Panc1 (cell line): ENCODE data around the gene UGDH. TPM values are rescaled to one million over a fixed set of nuclear protein-coding genes. Genes with fewer than 3 reads are reported as not detected.
A peak's percentile ranks its signal among the peaks of the same experiment; 100 is the strongest.

Source experiments
- ATAC-seq: fragments of 200-7000 bp; cut with Tn5 transposase; 2 replicates; pipeline ENCODE4 v1.9.1; 2020; ENCODE audit warnings: mild to moderate bottlenecking, moderate library complexity
- BruUV-seq: library from RNA; stranded (reverse); fragments of 400-500 nt; replicated peaks from 2 replicates; lab custom pipeline; 2021; lab: Mats Ljungman, UMichigan
- CTCF ChIA-PET: fragments of 300-600 bp; sonication (Branson Sonifier 250); formaldehyde crosslinking; loops from one replicate; lab custom pipeline; 2022; ENCODE audit warnings: antibody characterized with exemption; lab: Charles Lee
- POLR2A ChIA-PET: fragments of 300-600 bp; sonication (Branson Sonifier 250); formaldehyde crosslinking; loops from one replicate; lab custom pipeline; 2022; ENCODE audit warnings: antibody characterized with exemption; lab: Charles Lee
- DNase-seq: peaks from one replicate; pipeline ENCODE4 v3.0.0-alpha.2; 2010; ENCODE audit warnings: low read depth, low spot score
- H3K27ac ChIP-seq: 2 replicates; pipeline ENCODE4 v1.5.1; 2011; ENCODE audit warnings: mild to moderate bottlenecking, low read length, inconsistent platforms
- H3K27me3 ChIP-seq: fragments of 200-500 bp; sonication (Bioruptor generic); 2 replicates; pipeline ENCODE4 v1.6.0; 2014; ENCODE audit warnings: low read length, inconsistent platforms; ENCODE audit not compliant: control insufficient read depth, insufficient read depth
- H3K36me3 ChIP-seq: fragments of 200-500 bp; sonication (Bioruptor generic); 2 replicates; pipeline ENCODE4 v1.5.1; 2014; ENCODE audit warnings: inconsistent platforms, mild to moderate bottlenecking, low read length, moderate library complexity; ENCODE audit not compliant: control insufficient read depth, insufficient read depth
- H3K4me1 ChIP-seq: 2 replicates; pipeline ENCODE4 v1.5.1; 2011; ENCODE audit warnings: inconsistent platforms, mild to moderate bottlenecking, low read length, moderate library complexity; ENCODE audit not compliant: control insufficient read depth, insufficient read depth
- H3K4me3 ChIP-seq, 2 experiments: 2 replicates each; pipeline ENCODE4 v1.5.1; 2011 to 2012; ENCODE audit warnings: low read depth in 2 of 2, low read length in 2 of 2, mild to moderate bottlenecking in 2 of 2, inconsistent platforms in 1 of 2, moderate library complexity in 1 of 2
- H3K9me3 ChIP-seq: fragments of 200-500 bp; sonication (Bioruptor generic); 2 replicates; pipeline ENCODE4 v1.5.1; 2014; ENCODE audit warnings: low read depth, mild to moderate bottlenecking, inconsistent platforms, low read length, moderate library complexity; ENCODE audit not compliant: control insufficient read depth, insufficient read depth
- POLR2AphosphoS5 ChIP-seq: IDR thresholded peaks from 2 replicates; pipeline ENCODE4 v1.6.1; 2012; ENCODE audit warnings: mild to moderate bottlenecking, low read depth, low read length, moderate library complexity
- REST ChIP-seq, 2 experiments: IDR thresholded peaks; 2 replicates each; pipeline ENCODE4 v1.6.1; 2011 to 2012; ENCODE audit warnings: low read depth in 2 of 2, control low read depth in 1 of 2, low read length in 1 of 2, mild to moderate bottlenecking in 1 of 2, moderate library complexity in 1 of 2; ENCODE audit not compliant: insufficient read depth in 1 of 2
- SIN3A ChIP-seq: IDR thresholded peaks from 2 replicates; pipeline ENCODE4 v1.6.1; 2012; ENCODE audit warnings: low read depth, mild to moderate bottlenecking, low read length, moderate library complexity, borderline replicate concordance; ENCODE audit not compliant: insufficient read depth
- TCF7L2 ChIP-seq: IDR thresholded peaks from 2 replicates; pipeline ENCODE4 v1.6.1; 2011; ENCODE audit warnings: mild to moderate bottlenecking, low read depth, low read length, inconsistent platforms
- in situ Hi-C: cut with HindIII; loops from 2 replicates; pipeline ENCODE4 v1.10.0; 2016; ENCODE audit warnings: low sequenced_read_pairs, low pct_unique_long_range_greater_than_20kb
- intact Hi-C: fragments of 100-400 bp; cut with micrococcal nuclease; formaldehyde crosslinking; loops from one replicate; pipeline ENCODE4 v1.10.0; 2022; ENCODE audit not compliant: unreplicated experiment
- total RNA-seq: library from RNA; stranded (reverse); gene quantifications from one replicate; pipeline ENCODE4 v1.2.1, GENCODE V29; 2021; ENCODE audit not compliant: unreplicated experiment
- TF ChIP-seq, protein P1 (sequence below): fragments of 450-650 bp; IDR thresholded peaks from 2 replicates; pipeline ENCODE4 v1.5.1; 2017; ENCODE audit warnings: mild to moderate bottlenecking

Gene UGDH
- total RNA-seq, 1 experiment from 2014 or later, result 373 TPM

- Histone ChIP-seq H3K36me3 (peaks cover 12% of the 10 kb centered on the region), H3K4me3 (peak overlapping the region; percentile 92 to 96), H3K9me3 (no peaks in the 10 kb centered on the region), H3K27me3 (no peaks in the 10 kb centered on the region), H3K27ac (peak overlapping the region; percentile 80), H3K4me1 (peaks cover 22% of the 10 kb centered on the region)
- ChIA-PET POLR2A (no interaction called here), CTCF (no interaction called here)
- intact Hi-C loops, result no loop called here
- ATAC-seq (no peak), DNase-seq (no peak)
- no peak for TF ChIP-seq POLR2AphosphoS5
- TF ChIP-seq, protein P1, sequence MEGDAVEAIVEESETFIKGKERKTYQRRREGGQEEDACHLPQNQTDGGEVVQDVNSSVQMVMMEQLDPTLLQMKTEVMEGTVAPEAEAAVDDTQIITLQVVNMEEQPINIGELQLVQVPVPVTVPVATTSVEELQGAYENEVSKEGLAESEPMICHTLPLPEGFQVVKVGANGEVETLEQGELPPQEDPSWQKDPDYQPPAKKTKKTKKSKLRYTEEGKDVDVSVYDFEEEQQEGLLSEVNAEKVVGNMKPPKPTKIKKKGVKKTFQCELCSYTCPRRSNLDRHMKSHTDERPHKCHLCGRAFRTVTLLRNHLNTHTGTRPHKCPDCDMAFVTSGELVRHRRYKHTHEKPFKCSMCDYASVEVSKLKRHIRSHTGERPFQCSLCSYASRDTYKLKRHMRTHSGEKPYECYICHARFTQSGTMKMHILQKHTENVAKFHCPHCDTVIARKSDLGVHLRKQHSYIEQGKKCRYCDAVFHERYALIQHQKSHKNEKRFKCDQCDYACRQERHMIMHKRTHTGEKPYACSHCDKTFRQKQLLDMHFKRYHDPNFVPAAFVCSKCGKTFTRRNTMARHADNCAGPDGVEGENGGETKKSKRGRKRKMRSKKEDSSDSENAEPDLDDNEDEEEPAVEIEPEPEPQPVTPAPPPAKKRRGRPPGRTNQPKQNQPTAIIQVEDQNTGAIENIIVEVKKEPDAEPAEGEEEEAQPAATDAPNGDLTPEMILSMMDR, result no peak
- TF ChIP-seq SIN3A, result no peak
- TF ChIP-seq TCF7L2, result no peak
- no peak for TF ChIP-seq REST (IDR thresholded peaks at IDR 0.05; ENCODE audit: insufficient read depth in 1 of 2, low read depth in 2 of 2, low read length in 1 of 2)
- in situ Hi-C loops, result no loop called here
- no TSS peak for BruUV-seq
Measured at GRCh38 chr4:39522068-39522467, 5.2 kb downstream of the UGDH start.

- POLR2A ChIA-PET, result no interaction called here
- Histone ChIP-seq H3K9me3 (no peaks in the 10 kb centered on the region), H3K4me3 (peak overlapping the region; percentile 11 to 96; a peak in 3 of 4 replicates), H3K36me3 (peaks cover 9% of the 10 kb centered on the region), H3K27me3 (no peaks in the 10 kb centered on the region), H3K27ac (peak overlapping the region; percentile 80), H3K4me1 (peaks cover 22% of the 10 kb centered on the region)
- no TSS peak for BruUV-seq
- ATAC-seq, result no peak
- in situ Hi-C loops, result no loop called here
- intact Hi-C loops, result no loop called here
- CTCF ChIA-PET, result no interaction called here
- no peak for DNase-seq
- TF ChIP-seq TCF7L2, result no peak
- TF ChIP-seq REST (IDR thresholded peaks at IDR 0.05; ENCODE audit: insufficient read depth in 1 of 2, low read depth in 2 of 2, low read length in 1 of 2), result no peak
- TF ChIP-seq, protein P1, result no peak
- no peak for TF ChIP-seq SIN3A
Measured at GRCh38 chr4:39521253-39521919, 5.9 kb downstream of the UGDH start.
